IMR-90 (cell line): ENCODE data around the gene TSC2. TPM values are rescaled to one million over a fixed set of nuclear protein-coding genes. Genes with fewer than 3 reads are reported as not detected.
"Not testable (repeated sequence)": the region's sequence is repeated elsewhere in the genome, so short reads cannot be mapped to it uniquely, and the experiment has no call there.

ENCODE experiments used
- ATAC-seq: fragments of 200-7000 bp; cut with Tn5 transposase; 2 replicates; pipeline ENCODE4 v1.9.1; 2020; ENCODE audit warnings: low read depth, mild to moderate bottlenecking, moderate library complexity
- BruUV-seq: library from RNA; stranded (reverse); fragments of 400-500 nt; replicated peaks from 2 replicates; lab custom pipeline; 2021; lab: Mats Ljungman, UMichigan
- CTCF ChIA-PET: fragments of 300-600 bp; formaldehyde crosslinking; extraction: SDS; loops from one replicate; lab custom pipeline; 2021; ENCODE audit warnings: antibody characterized with exemption; lab: Yijun Ruan, JAX
- POLR2A ChIA-PET: fragments of 300-600 bp; sonication (Branson Sonifier 250); formaldehyde crosslinking; loops from one replicate; lab custom pipeline; 2022; ENCODE audit warnings: antibody characterized with exemption; ENCODE audit not compliant: unreplicated experiment; lab: Charles Lee
- DNase-seq: peaks from one replicate; pipeline ENCODE4 v3.0.0; 2013
- H2AFZ ChIP-seq: replicated peaks from 2 replicates; pipeline ENCODE3; 2013; ENCODE audit warnings: low read length, mild to moderate bottlenecking; ENCODE audit not compliant: poor library complexity
- H2AK5ac ChIP-seq: 2 replicates; pipeline ENCODE4 v1.6.1; 2013; ENCODE audit warnings: low read depth, low read length, inconsistent platforms
- H2AK9ac ChIP-seq: replicated peaks from 2 replicates; pipeline ENCODE3; 2013; ENCODE audit warnings: mild to moderate bottlenecking, low read depth, low read length, moderate library complexity; ENCODE audit not compliant: poor library complexity
- H2BK120ac ChIP-seq: 2 replicates; pipeline ENCODE4 v1.6.1; 2013; ENCODE audit warnings: low read depth, low read length, inconsistent platforms
- H2BK15ac ChIP-seq: 3 replicates; pipeline ENCODE4 v1.6.1; 2013; ENCODE audit warnings: low read depth, low read length, inconsistent platforms
- H2BK20ac ChIP-seq: 2 replicates; pipeline ENCODE4 v1.6.1; 2013; ENCODE audit warnings: low read depth, mild to moderate bottlenecking, inconsistent platforms, low read length, moderate library complexity
- H2BK5ac ChIP-seq: 2 replicates; pipeline ENCODE4 v1.6.1; 2013; ENCODE audit warnings: mild to moderate bottlenecking, low read depth, low read length, inconsistent platforms; ENCODE audit not compliant: poor library complexity, severe bottlenecking
- H3K14ac ChIP-seq: replicated peaks from 2 replicates; pipeline ENCODE4 v1.6.1; 2013; ENCODE audit warnings: low read depth, low read length, inconsistent platforms
- H3K18ac ChIP-seq: 2 replicates; pipeline ENCODE4 v1.6.1; 2013; ENCODE audit warnings: low read depth, low read length, control low read depth
- H3K23ac ChIP-seq: 2 replicates; pipeline ENCODE4 v1.6.1; 2013; ENCODE audit warnings: low read depth, low read length, inconsistent platforms
- H3K27ac ChIP-seq: 2 replicates; pipeline ENCODE4 v1.5.1; 2013; ENCODE audit warnings: mild to moderate bottlenecking, control low read depth, low read length; ENCODE audit not compliant: insufficient read depth
- H3K27me3 ChIP-seq: 2 replicates; pipeline ENCODE4 v1.6.1; 2013; ENCODE audit warnings: low read length; ENCODE audit not compliant: control insufficient read depth, insufficient read depth
- H3K36me3 ChIP-seq: 2 replicates; pipeline ENCODE4 v1.6.1; 2013; ENCODE audit warnings: low read length, mixed read lengths; ENCODE audit not compliant: control insufficient read depth, insufficient read depth
- H3K4ac ChIP-seq: 2 replicates; pipeline ENCODE4 v1.6.1; 2013; ENCODE audit warnings: low read depth, low read length, inconsistent platforms
- H3K4me1 ChIP-seq: 2 replicates; pipeline ENCODE4 v1.6.1; 2013; ENCODE audit warnings: low read length, mixed read lengths; ENCODE audit not compliant: control insufficient read depth, insufficient read depth
- H3K4me2 ChIP-seq: 2 replicates; pipeline ENCODE4 v1.6.1; 2013; ENCODE audit warnings: low read depth, mild to moderate bottlenecking, control low read depth, low read length, moderate library complexity
- H3K4me3 ChIP-seq: 2 replicates; pipeline ENCODE4 v1.5.1; 2013; ENCODE audit warnings: low read depth, mild to moderate bottlenecking, control low read depth, low read length, moderate library complexity; ENCODE audit not compliant: insufficient read depth
- H3K56ac ChIP-seq: 2 replicates; pipeline ENCODE4 v1.6.1; 2013; ENCODE audit warnings: low read length, inconsistent platforms; ENCODE audit not compliant: insufficient read depth; ENCODE audit errors: extremely low read depth
- H3K79me1 ChIP-seq, 2 experiments: 2 replicates each; pipeline ENCODE4 v1.6.1; 2013; ENCODE audit warnings: low read length in 2 of 2, inconsistent platforms in 1 of 2, low read depth in 1 of 2
- H3K9ac ChIP-seq: 2 replicates; pipeline ENCODE4 v1.6.1; 2013; ENCODE audit warnings: low read depth, low read length, control low read depth
- H3K9me1 ChIP-seq: 2 replicates; pipeline ENCODE4 v1.6.1; 2013; ENCODE audit warnings: low read length, inconsistent platforms; ENCODE audit not compliant: insufficient read depth
- H3K9me3 ChIP-seq: 2 replicates; pipeline ENCODE4 v1.6.1; 2013; ENCODE audit warnings: low read length; ENCODE audit not compliant: control insufficient read depth, insufficient read depth
- H4K20me1 ChIP-seq: 2 replicates; pipeline ENCODE4 v1.6.1; 2013; ENCODE audit warnings: low read length, inconsistent platforms; ENCODE audit not compliant: insufficient read depth
- H4K5ac ChIP-seq: 2 replicates; pipeline ENCODE4 v1.6.1; 2013; ENCODE audit warnings: mild to moderate bottlenecking, low read depth, low read length, control low read depth
- H4K8ac ChIP-seq, 2 experiments: 2 replicates each; pipeline ENCODE4 v1.6.1; 2013; ENCODE audit warnings: low read depth in 2 of 2, low read length in 2 of 2, control low read depth in 1 of 2, inconsistent platforms in 1 of 2
- H4K91ac ChIP-seq: 2 replicates; pipeline ENCODE4 v1.6.1; 2013; ENCODE audit warnings: low read depth, low read length, inconsistent platforms; ENCODE audit not compliant: insufficient read depth
- FOS ChIP-seq: fragments of 150-350 bp; IDR thresholded peaks from 2 replicates; pipeline ENCODE4 v1.6.1; 2016; ENCODE audit warnings: low read depth, low read length
- WGBS, 2 experiments: methylation state at CpG; one replicate each; pipeline versions ENCODE4 v1.1.5 to v1.1.7; 2013; ENCODE audit warnings: missing lambda C conversion rate in 2 of 2; ENCODE audit not compliant: insufficient read length in 1 of 2; ENCODE audit errors: extremely low coverage in 2 of 2; 5-methylcytosine and 5-hydroxymethylcytosine counted together
- dilution Hi-C: fragments of 300-500 bp; cut with HindIII; formaldehyde crosslinking; loops from one replicate; pipeline ENCODE4 v1.14.3; 2018; ENCODE audit warnings: low sequenced_read_pairs; ENCODE audit not compliant: unreplicated experiment
- in situ Hi-C: fragments of 300-500 bp; cut with MboI; formaldehyde crosslinking; loops from 3 replicates; pipeline ENCODE4 v1.14.3; 2019; ENCODE audit warnings: low sequenced_read_pairs, inconsistent platforms, mixed read lengths
- intact Hi-C: fragments of 100-400 bp; cut with micrococcal nuclease; formaldehyde crosslinking; loops from 2 replicates; pipeline ENCODE4 v1.10.0; 2022
- polyA plus RNA-seq, 3 experiments: library from polyadenylated mRNA; depleted of rRNA; stranded (reverse); fragments of >200 nt; gene quantifications; 2 replicates each; pipeline ENCODE4 v1.2.3, GENCODE V29; 2012; ENCODE audit warnings: low replicate concordance in 1 of 3
- total RNA-seq: library from RNA; depleted of rRNA; stranded (reverse); fragments of >200 nt; gene quantifications from 2 replicates; pipeline ENCODE4 v1.2.3, GENCODE V29; 2012

The TSC2 gene
- total and polyA plus RNA-seq, 2 of the 4 experiments (the other 2 are of a cell fraction), result 31.4 to 88.6 TPM

DNA sequence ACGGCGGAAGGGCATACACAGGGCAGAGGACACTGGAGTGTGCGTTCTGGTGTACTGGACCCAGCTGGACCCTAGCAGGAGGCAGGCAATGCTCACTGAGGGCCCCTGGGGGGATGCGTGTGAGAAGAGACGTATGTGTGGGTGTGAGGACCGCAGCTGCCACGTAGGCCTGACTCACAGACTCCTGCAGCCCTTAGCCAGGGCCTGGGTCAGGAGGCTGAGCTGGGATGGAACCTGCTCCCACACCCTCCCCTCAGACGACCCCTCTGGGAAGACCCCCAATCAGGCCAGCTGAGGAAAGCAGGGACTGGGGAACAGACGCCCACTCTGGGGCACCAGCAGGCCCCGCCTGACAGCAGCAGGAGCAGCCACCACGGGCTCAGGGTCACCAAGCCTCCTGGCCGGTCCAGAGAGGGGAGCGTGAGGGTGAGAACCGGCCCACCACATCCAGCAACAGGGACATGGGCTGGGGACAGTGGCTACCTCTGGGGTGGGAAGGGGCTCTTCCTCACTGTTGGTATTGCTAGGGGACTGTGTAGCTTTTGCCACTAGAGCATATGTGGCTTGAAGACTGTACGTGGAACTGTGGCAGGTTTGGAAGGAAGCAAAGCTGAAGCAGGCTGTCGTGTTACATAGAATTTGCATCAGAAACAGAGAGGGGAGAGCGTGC lies 59.5 kb downstream of the TSC2 start:
- H3K36me3 ChIP-seq, result peaks cover 52% of the 10 kb centered on the region
- H2AK9ac ChIP-seq, H3K79me1 ChIP-seq, H3K27me3 ChIP-seq, BruUV-seq, intact Hi-C loops, H3K9me1 ChIP-seq, H3K4me3 ChIP-seq, H3K23ac ChIP-seq, dilution Hi-C loops, H3K4me1 ChIP-seq, POLR2A ChIA-PET, in situ Hi-C loops, H2BK15ac ChIP-seq, H2AFZ ChIP-seq, H3K9ac ChIP-seq, H3K9me3 ChIP-seq, CTCF ChIA-PET, H3K4me2 ChIP-seq, H4K20me1 ChIP-seq, H3K56ac ChIP-seq: not testable (repeated sequence)
- H4K8ac ChIP-seq, result peak overlapping the region in 1 of 2 experiments; percentile 67; a peak in 1 of 4 replicates
- peak overlapping the region; percentile 69; the same call in 1 of the 2 replicates for H2BK20ac ChIP-seq
- peak overlapping the region; percentile 73 for H2AK5ac ChIP-seq
- peak; percentile 54; the same call in 1 of the 2 replicates for TF ChIP-seq FOS
- ATAC-seq (peak; percentile 67), DNase-seq (peak; percentile 87)
- peak overlapping the region; percentile 72; the same call in 1 of the 2 replicates for H2BK120ac ChIP-seq
- H4K5ac ChIP-seq, result peak overlapping the region; percentile 49; the same call in 1 of the 2 replicates
- H3K4ac ChIP-seq, result peak overlapping the region; percentile 46; the same call in 1 of the 2 replicates
- H3K18ac ChIP-seq, result peak overlapping the region; percentile 14; the same call in 1 of the 2 replicates
- H3K14ac ChIP-seq, result 0 out of 2 replicates have a peak overlapping the region, but pooled peaks have one; percentile 69
- H4K91ac ChIP-seq, result peak overlapping the region; percentile 32
- H2BK5ac ChIP-seq, result peak overlapping the region; percentile 22
- peak overlapping the region; percentile 72 for H3K27ac ChIP-seq
- WGBS, 2 experiments, result no CpG with 5 or more reads among the region's 17 CpGs

DNA sequence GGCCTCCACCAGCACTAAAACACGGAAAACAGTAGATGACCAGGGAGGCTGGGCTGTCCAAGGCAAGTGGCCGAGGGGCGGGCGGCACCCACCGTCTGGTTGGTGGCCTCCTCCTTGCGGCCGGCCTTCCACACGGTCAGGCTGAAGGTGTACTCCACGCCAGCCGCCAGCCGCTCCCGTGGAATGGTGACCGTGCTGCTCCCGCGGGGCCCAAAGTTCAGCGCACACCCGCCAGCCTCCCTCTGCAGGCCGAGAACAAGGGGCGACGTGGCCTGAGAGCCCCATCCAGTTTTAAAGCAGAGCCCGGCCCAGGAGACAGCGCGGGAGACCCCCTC lies 60.0 kb downstream of the TSC2 start:
- H3K27me3 ChIP-seq, CTCF ChIA-PET, H4K5ac ChIP-seq: not testable (repeated sequence)

More for the DNA sequence above, 60.0 kb downstream of the TSC2 start:
- Histone ChIP-seq H3K36me3 (peaks cover 51% of the 10 kb centered on the region), H4K91ac (peak overlapping the region; percentile 32; the same call in 1 of the 2 replicates), H3K4ac (peak overlapping the region; percentile 46; the same call in 1 of the 2 replicates), H2BK5ac (peak overlapping the region; percentile 22), H3K27ac (peak overlapping the region; percentile 72), H2BK120ac (peak overlapping the region; percentile 72; the same call in 1 of the 2 replicates), H4K8ac (peak overlapping the region in 1 of 2 experiments; percentile 67; a peak in 1 of 4 replicates), H2AK5ac (0 out of 2 replicates have a peak overlapping the region, but pooled peaks have one; percentile 64)
- intact Hi-C loops, BruUV-seq, H3K4me1 ChIP-seq, H3K18ac ChIP-seq, H2AK9ac ChIP-seq, DNase-seq, H3K9me3 ChIP-seq, ATAC-seq, H3K14ac ChIP-seq, H4K20me1 ChIP-seq, H3K23ac ChIP-seq, H2BK15ac ChIP-seq, H3K9me1 ChIP-seq, H2AFZ ChIP-seq, POLR2A ChIA-PET, in situ Hi-C loops, H3K4me2 ChIP-seq, H2BK20ac ChIP-seq, H3K56ac ChIP-seq, H3K79me1 ChIP-seq, H3K9ac ChIP-seq, H3K4me3 ChIP-seq, dilution Hi-C loops: not testable (repeated sequence)
- 90% methylated on average over 2 of the region's 23 CpGs; no CpG with 5 or more reads in 1 of the 2 experiments for WGBS, 2 experiments
